ENCODE measurements around the gene COA5.

The COA5 gene

GRCh38 chr2:98608116-98608961 lies at the start of gene COA5, which contains the start of gene UNC50:
TSS of gene COA5 (minus strand) at chr2:98608512. CDS start at chr2:98608405, 107 bp downstream.
TSS of gene UNC50 (plus strand) at chr2:98608589. CDS start at chr2:98609760, 1,171 bp downstream.
- Histone ChIP-seq H3K79me2 (peaks cover 45% of the 10 kb centered on the region), H3K27me3 (ENCODE audit: control insufficient read depth, insufficient read depth, low read length) (no peaks in the 10 kb centered on the region), H2AFZ (peak within 1 kb of the TSS; percentile 93), H3K9me3 (ENCODE audit: control insufficient read depth, low read length) (no peaks in the 10 kb centered on the region), H3K4me2 (ENCODE audit: low read length) (peak within 1 kb of the TSS; percentile 77), H3K36me3 (ENCODE audit: control insufficient read depth, insufficient read depth, low read length) (no peaks in the 10 kb centered on the region), H3K9ac (peak within 1 kb of the TSS; percentile 92), H3K4me1 (peaks cover 24% of the 10 kb centered on the region), H3K27ac (peak within 1 kb of the TSS; percentile 90), H3K4me3 (ENCODE audit: low read depth, low read length) (peak within 1 kb of the TSS; percentile 84)
- peak; percentile 21 for TF ChIP-seq CTCF (IDR thresholded peaks at IDR 0.05)

- H3K4me1 ChIP-seq: no peaks in the 10 kb centered on the region
- no peaks in the 10 kb centered on the region for H3K36me3 ChIP-seq (ENCODE audit: control insufficient read depth, insufficient read depth, low read length)
- no peak overlapping the region for H3K4me2 ChIP-seq (ENCODE audit: low read length)
- no peak overlapping the region for H3K27ac ChIP-seq
- H3K4me3 ChIP-seq (ENCODE audit: low read depth, low read length): no peak overlapping the region
- peaks cover 10% of the 10 kb centered on the region for H3K79me2 ChIP-seq
- H3K9me3 ChIP-seq (ENCODE audit: control insufficient read depth, low read length): no peaks in the 10 kb centered on the region
- H3K9ac ChIP-seq: no peak overlapping the region
- TF ChIP-seq CTCF (IDR thresholded peaks at IDR 0.05): no peak
- H2AFZ ChIP-seq: no peak overlapping the region
- H3K27me3 ChIP-seq (ENCODE audit: control insufficient read depth, insufficient read depth, low read length): no peaks in the 10 kb centered on the region
These were observed 48.5 kb upstream of the COA5 start for GRCh38 chr2:98656800-98657199.

GRCh38 chr2:98654699-98655495 lies 46.6 kb upstream of the COA5 start:
- H3K27me3 ChIP-seq (ENCODE audit: control insufficient read depth, insufficient read depth, low read length): no peaks in the 10 kb centered on the region
- H3K9me3 ChIP-seq (ENCODE audit: control insufficient read depth, low read length): no peaks in the 10 kb centered on the region
- H3K4me3 ChIP-seq (ENCODE audit: low read depth, low read length): no peak overlapping the region
- no peak overlapping the region for H2AFZ ChIP-seq
- H3K9ac ChIP-seq: no peak overlapping the region
- no peaks in the 10 kb centered on the region for H3K4me1 ChIP-seq
- TF ChIP-seq CTCF (IDR thresholded peaks at IDR 0.05): no peak
- H3K79me2 ChIP-seq: peaks cover 16% of the 10 kb centered on the region
- H3K36me3 ChIP-seq (ENCODE audit: control insufficient read depth, insufficient read depth, low read length): no peaks in the 10 kb centered on the region
- H3K4me2 ChIP-seq (ENCODE audit: low read length): no peak overlapping the region
- H3K27ac ChIP-seq: no peak overlapping the region

GRCh38 chr2:98650998-98651397 lies 42.7 kb upstream of the COA5 start:
- no peak overlapping the region for H3K9ac ChIP-seq
- H2AFZ ChIP-seq: no peak overlapping the region
- no peak overlapping the region for H3K27ac ChIP-seq
- peaks cover 19% of the 10 kb centered on the region for H3K79me2 ChIP-seq
- H3K4me2 ChIP-seq (ENCODE audit: low read length): no peak overlapping the region
- no peaks in the 10 kb centered on the region for H3K36me3 ChIP-seq (ENCODE audit: control insufficient read depth, insufficient read depth, low read length)
- no peaks in the 10 kb centered on the region for H3K4me1 ChIP-seq
- no peak overlapping the region for H3K4me3 ChIP-seq (ENCODE audit: low read depth, low read length)
- H3K9me3 ChIP-seq (ENCODE audit: control insufficient read depth, low read length): no peaks in the 10 kb centered on the region
- H3K27me3 ChIP-seq (ENCODE audit: control insufficient read depth, insufficient read depth, low read length): no peaks in the 10 kb centered on the region
- TF ChIP-seq CTCF (IDR thresholded peaks at IDR 0.05): no peak
